Endothelial cell of umbilical vein (primary cell): ENCODE data around the gene NBEAL2. TPM values are rescaled to one million over a fixed set of nuclear protein-coding genes. Genes with fewer than 3 reads are reported as not detected.

ENCODE experiments used
- BruUV-seq: library from RNA; stranded (reverse); fragments of 400-500 nt; replicated peaks from 2 replicates; lab custom pipeline; 2021; lab: Mats Ljungman, UMichigan
- CTCF ChIA-PET: fragments of 300-600, 350-600 bp; sonication (Branson Sonifier 250); formaldehyde crosslinking; loops from one replicate; lab custom pipeline; 2021; ENCODE audit warnings: antibody characterized with exemption, inconsistent platforms; lab: Charles Lee
- POLR2A ChIA-PET: fragments of 300-600, 350-600 bp; sonication (Branson Sonifier 250); formaldehyde crosslinking; loops from one replicate; lab custom pipeline; 2021; ENCODE audit warnings: antibody characterized with exemption, inconsistent platforms; lab: Charles Lee
- DNase-seq: peaks from one replicate; pipeline ENCODE4 v3.0.0-alpha.2; 2011; ENCODE audit warnings: low read depth, low spot score
- FAIRE-seq: peaks from 2 replicates; lab custom pipeline; 2011; peaks lifted over from hg19 to GRCh38; lab: Jason Lieb, UNC
- H2AFZ ChIP-seq: 2 replicates; pipeline ENCODE4 v1.6.0; 2012; ENCODE audit warnings: low read depth, low read length, control low read depth, inconsistent platforms
- H3K27ac ChIP-seq: 2 replicates; pipeline ENCODE4 v1.5.1; 2011; ENCODE audit warnings: low read depth, mild to moderate bottlenecking, control low read depth, low read length, moderate library complexity; ENCODE audit not compliant: insufficient read depth
- H3K27me3 ChIP-seq, 2 experiments: 2 replicates each; pipeline versions ENCODE4 v1.6.0 to v1.6.1; 2011; ENCODE audit warnings: low read length in 2 of 2, mixed read lengths in 1 of 2; ENCODE audit not compliant: control insufficient read depth in 2 of 2, insufficient read depth in 2 of 2
- H3K36me3 ChIP-seq, 2 experiments: 2 replicates in 1 of 2; 3 replicates in 1 of 2; pipeline ENCODE4 v1.5.1; 2011; ENCODE audit warnings: low read length in 2 of 2, mild to moderate bottlenecking in 1 of 2, moderate library complexity in 1 of 2; ENCODE audit not compliant: control insufficient read depth in 2 of 2, insufficient read depth in 2 of 2; ENCODE audit errors: extremely low read depth in 1 of 2
- H3K4me1 ChIP-seq: 3 replicates; pipeline ENCODE4 v1.5.1; 2011; ENCODE audit warnings: mild to moderate bottlenecking, low read length; ENCODE audit not compliant: control insufficient read depth, insufficient read depth; ENCODE audit errors: extremely low read depth
- H3K4me2 ChIP-seq: 2 replicates; pipeline ENCODE4 v1.6.1; 2011; ENCODE audit warnings: low read length, control low read depth, mixed read lengths; ENCODE audit not compliant: insufficient read depth
- H3K4me3 ChIP-seq, 3 experiments: fragments of 200-600 bp in 1 of 3; sonication (generic), shearing (Covaris generic) in 1 of 3; replicated peaks in 1 of 3; 2 replicates each; pipeline ENCODE4 v1.5.1; 2011 to 2016; ENCODE audit warnings: control low read depth in 3 of 3, low read length in 3 of 3, mild to moderate bottlenecking in 2 of 3, inconsistent platforms in 1 of 3, low read depth in 1 of 3, moderate library complexity in 1 of 3; ENCODE audit not compliant: insufficient read depth in 1 of 3
- H3K79me2 ChIP-seq: 2 replicates; pipeline ENCODE4 v1.6.0; 2012; ENCODE audit warnings: low read length, inconsistent platforms; ENCODE audit not compliant: control insufficient read depth, insufficient read depth
- H3K9ac ChIP-seq: replicated peaks from 2 replicates; pipeline ENCODE3; 2011; ENCODE audit warnings: low read length, control low read depth; ENCODE audit not compliant: insufficient read depth; ENCODE audit errors: extremely low read depth
- H3K9me1 ChIP-seq: replicated peaks from 3 replicates; pipeline ENCODE4 v1.6.0; 2011; ENCODE audit warnings: mild to moderate bottlenecking, low read length; ENCODE audit not compliant: control insufficient read depth, insufficient read depth; ENCODE audit errors: extremely low read depth
- H3K9me3 ChIP-seq: replicated peaks from 2 replicates; pipeline ENCODE4 v1.5.1; 2012; ENCODE audit warnings: low read length, inconsistent platforms; ENCODE audit not compliant: control insufficient read depth, insufficient read depth
- H4K20me1 ChIP-seq: replicated peaks from 2 replicates; pipeline ENCODE3; 2011; ENCODE audit warnings: mild to moderate bottlenecking, low read length; ENCODE audit not compliant: control insufficient read depth, insufficient read depth; ENCODE audit errors: extremely low read depth
- EZH2 ChIP-seq: IDR thresholded peaks from 2 replicates; pipeline ENCODE4 v1.6.1; 2012; ENCODE audit warnings: borderline replicate concordance, low read depth, mild to moderate bottlenecking, moderate library complexity, low read length, inconsistent platforms; ENCODE audit not compliant: severe bottlenecking
- FOS ChIP-seq: IDR thresholded peaks from 2 replicates; pipeline ENCODE4 v1.6.1; 2011; ENCODE audit warnings: mild to moderate bottlenecking, low read length, moderate library complexity, borderline replicate concordance; ENCODE audit not compliant: insufficient read depth
- GATA2 ChIP-seq: IDR thresholded peaks from 2 replicates; pipeline ENCODE4 v1.7.0; 2011; ENCODE audit warnings: low read depth, mild to moderate bottlenecking, moderate library complexity, mixed read lengths, low read length; ENCODE audit not compliant: insufficient read length, insufficient read depth
- JUN ChIP-seq: IDR thresholded peaks from 2 replicates; pipeline ENCODE4 v1.6.1; 2011; ENCODE audit warnings: borderline replicate concordance, low read depth; ENCODE audit not compliant: insufficient read length, insufficient read depth
- MYC ChIP-seq: IDR thresholded peaks from one replicate; pipeline ENCODE4 v1.6.1; 2011; ENCODE audit warnings: mild to moderate bottlenecking, low read depth, low read length
- POLR2A ChIP-seq: IDR thresholded peaks from 2 replicates; pipeline ENCODE4 v1.6.1; 2012; ENCODE audit warnings: low read depth, mild to moderate bottlenecking, control low read depth, low read length
- POLR2AphosphoS5 ChIP-seq: IDR thresholded peaks from 2 replicates; pipeline ENCODE4 v1.6.1; 2012; ENCODE audit warnings: low read depth, mild to moderate bottlenecking, control low read depth, low read length, moderate library complexity; ENCODE audit not compliant: insufficient read depth
- dilution Hi-C: fragments of 300-500 bp; cut with MboI; formaldehyde crosslinking; loops from one replicate; pipeline ENCODE4 v1.15.0; 2019; ENCODE audit warnings: low sequenced_read_pairs; ENCODE audit not compliant: extremely low pct_ligation_motif_present
- intact Hi-C: fragments of 100-400 bp; cut with micrococcal nuclease; formaldehyde crosslinking; loops from one replicate; pipeline ENCODE4 v1.10.0; 2022
- polyA plus RNA-seq, 4 experiments: library from polyadenylated mRNA; depleted of rRNA in 3 of 4; stranded (reverse) in 3 of 4; unstranded in 1 of 4; fragments of >200 nt; gene quantifications; 2 replicates each; pipeline versions ENCODE4 v1.2.1 to v1.2.3, GENCODE V29; 2011 to 2012; ENCODE audit warnings: missing spikeins in 1 of 4
- total RNA-seq: library from RNA; stranded (reverse); gene quantifications from 2 replicates; pipeline ENCODE4 v1.2.3, GENCODE V29; 2021
- TF ChIP-seq, protein P1 (sequence below), 2 donors: IDR thresholded peaks; 1 replicate in 1 of 2; 2 replicates in 1 of 2; pipeline ENCODE4 v1.5.1; 2011; ENCODE audit warnings: low read length in 2 of 2, mild to moderate bottlenecking in 2 of 2, moderate library complexity in 2 of 2, control low read depth in 1 of 2, inconsistent platforms in 1 of 2, low read depth in 1 of 2; ENCODE audit not compliant: insufficient read depth in 1 of 2; ENCODE audit errors: extremely low read depth in 1 of 2
- TF ChIP-seq, protein P2 (sequence below): IDR thresholded peaks from 2 replicates; pipeline ENCODE4 v1.6.1; 2011; ENCODE audit not compliant: insufficient read depth, insufficient read length

The NBEAL2 gene
- total and polyA plus RNA-seq, 2 donors (not counting 3 experiments of a cell fraction or from before 2014, with no cell fraction given), result 48.0 to 84.7 TPM

DNA sequence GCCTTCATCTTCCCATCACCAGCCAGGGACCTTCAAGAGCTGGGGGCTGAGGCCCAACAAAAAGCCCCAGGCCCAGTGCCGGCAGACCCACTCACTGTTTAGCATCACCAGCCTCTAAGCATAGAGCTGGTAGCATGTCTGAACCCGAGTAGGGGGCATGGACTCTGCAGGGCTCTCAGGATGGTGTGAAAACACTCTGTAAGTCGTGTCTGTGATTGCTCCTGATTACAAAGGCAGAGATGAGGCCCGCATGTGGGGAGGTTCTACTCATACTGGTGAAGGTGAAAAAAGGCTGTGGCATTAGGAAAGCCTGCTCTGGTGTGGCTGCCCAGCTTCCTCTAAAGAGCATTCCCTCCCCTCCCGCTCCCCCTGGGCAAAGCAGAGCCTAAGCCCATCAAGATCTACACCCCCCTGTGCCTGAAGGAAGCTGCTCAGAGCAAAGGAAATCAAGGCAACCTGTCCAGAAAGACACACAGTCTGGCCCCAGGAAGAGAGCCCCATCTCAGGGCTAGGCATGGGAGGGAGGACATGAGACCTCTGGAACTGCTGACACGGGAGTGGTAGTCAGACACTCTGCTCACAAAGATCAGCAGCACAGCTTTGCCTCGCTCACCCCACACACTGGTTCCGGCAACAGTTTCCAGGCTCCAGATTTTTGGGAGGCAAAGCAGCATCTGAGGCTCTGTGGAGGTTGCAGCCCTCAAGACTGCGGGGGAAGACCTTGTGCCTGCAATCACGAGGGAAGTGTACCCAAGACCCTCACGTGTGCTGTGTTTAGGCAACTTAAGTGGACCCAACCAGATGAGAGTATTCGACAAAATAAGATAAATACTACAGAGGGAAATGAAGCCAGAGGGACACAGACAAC lies 39.7 kb upstream of the NBEAL2 start:
- DNase-seq (no peak), FAIRE-seq (no peak)
- Histone ChIP-seq H3K4me3 (no peak overlapping the region), H3K4me1 (peaks cover 52% of the 10 kb centered on the region), H2AFZ (no peak overlapping the region), H3K27ac (no peak overlapping the region), H3K9me3 (no peaks in the 10 kb centered on the region), H3K9ac (no peak overlapping the region), H3K79me2 (peaks cover 66% of the 10 kb centered on the region), H4K20me1 (no peaks in the 10 kb centered on the region), H3K36me3 (peaks cover 0 to 17% of the 10 kb centered on the region in 2 experiments), H3K4me2 (no peak overlapping the region), H3K9me1 (no peaks in the 10 kb centered on the region), H3K27me3 (no peaks in the 10 kb centered on the region)
- dilution Hi-C loops, result no loop called here
- TF ChIP-seq, protein P1, sequence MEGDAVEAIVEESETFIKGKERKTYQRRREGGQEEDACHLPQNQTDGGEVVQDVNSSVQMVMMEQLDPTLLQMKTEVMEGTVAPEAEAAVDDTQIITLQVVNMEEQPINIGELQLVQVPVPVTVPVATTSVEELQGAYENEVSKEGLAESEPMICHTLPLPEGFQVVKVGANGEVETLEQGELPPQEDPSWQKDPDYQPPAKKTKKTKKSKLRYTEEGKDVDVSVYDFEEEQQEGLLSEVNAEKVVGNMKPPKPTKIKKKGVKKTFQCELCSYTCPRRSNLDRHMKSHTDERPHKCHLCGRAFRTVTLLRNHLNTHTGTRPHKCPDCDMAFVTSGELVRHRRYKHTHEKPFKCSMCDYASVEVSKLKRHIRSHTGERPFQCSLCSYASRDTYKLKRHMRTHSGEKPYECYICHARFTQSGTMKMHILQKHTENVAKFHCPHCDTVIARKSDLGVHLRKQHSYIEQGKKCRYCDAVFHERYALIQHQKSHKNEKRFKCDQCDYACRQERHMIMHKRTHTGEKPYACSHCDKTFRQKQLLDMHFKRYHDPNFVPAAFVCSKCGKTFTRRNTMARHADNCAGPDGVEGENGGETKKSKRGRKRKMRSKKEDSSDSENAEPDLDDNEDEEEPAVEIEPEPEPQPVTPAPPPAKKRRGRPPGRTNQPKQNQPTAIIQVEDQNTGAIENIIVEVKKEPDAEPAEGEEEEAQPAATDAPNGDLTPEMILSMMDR (IDR thresholded peaks at IDR 0.05; ENCODE audit: extremely low read depth in 1 of 2, insufficient read depth in 1 of 2, low read depth in 1 of 2, low read length in 2 of 2), result no peak
- TF ChIP-seq EZH2 (no peak), FOS (no peak), POLR2AphosphoS5 (no peak), MYC (no peak), JUN (no peak), GATA2 (no peak), POLR2A (no peak)
- TF ChIP-seq, protein P2, sequence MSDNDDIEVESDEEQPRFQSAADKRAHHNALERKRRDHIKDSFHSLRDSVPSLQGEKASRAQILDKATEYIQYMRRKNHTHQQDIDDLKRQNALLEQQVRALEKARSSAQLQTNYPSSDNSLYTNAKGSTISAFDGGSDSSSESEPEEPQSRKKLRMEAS, result no peak
- intact Hi-C loops, result no loop called here
- BruUV-seq, result no TSS peak
- POLR2A ChIA-PET, result no interaction called here
- CTCF ChIA-PET, result interaction anchor here (1.1 to 1.3 kb wide), 3 partner anchors 13 to 20 kb away, joined by 3 to 4 read pairs (median 3); no protein-coding TSS in a partner anchor
